Lung (tissue), 12 donors: ENCODE measurements around the gene LRWD1. TPM values are rescaled to one million over a fixed set of nuclear protein-coding genes. Genes with fewer than 3 reads are reported as not detected.

Source experiments
- ATAC-seq: fragments of 200-7000 bp; cut with Tn5 transposase; one replicate; pipeline ENCODE4 v1.9.1; 2020; ENCODE audit warnings: moderate number of reproducible peaks; ENCODE audit not compliant: insufficient read depth, low FRiP score
- DNase-seq, 3 donors: peaks; one replicate each; pipeline ENCODE4 v3.0.0-alpha.2; 2013 to 2017
- H3K27ac ChIP-seq, 2 donors: one replicate each; pipeline ENCODE4 v1.5.1; 2013; ENCODE audit warnings: mild to moderate bottlenecking in 2 of 2, moderate library complexity in 2 of 2, control low read depth in 1 of 2, inconsistent platforms in 1 of 2, low read depth in 1 of 2, low read length in 1 of 2
- H3K27me3 ChIP-seq, 3 donors: one replicate each; pipeline ENCODE4 v1.5.1; 2013; ENCODE audit warnings: low read length in 2 of 3; ENCODE audit not compliant: control insufficient read depth in 3 of 3, insufficient read depth in 3 of 3
- H3K36me3 ChIP-seq, 4 donors: one replicate each; pipeline ENCODE4 v1.5.1; 2013; ENCODE audit warnings: low read length in 4 of 4, mild to moderate bottlenecking in 1 of 4, moderate library complexity in 1 of 4; ENCODE audit not compliant: control insufficient read depth in 4 of 4, insufficient read depth in 4 of 4
- H3K4me1 ChIP-seq, 5 donors: one replicate each; pipeline ENCODE4 v1.5.1; 2013; ENCODE audit warnings: low read length in 5 of 5, mild to moderate bottlenecking in 2 of 5, moderate library complexity in 1 of 5; ENCODE audit not compliant: control insufficient read depth in 5 of 5, insufficient read depth in 5 of 5
- H3K4me3 ChIP-seq: one replicate; pipeline ENCODE4 v1.5.1; 2013; ENCODE audit warnings: mild to moderate bottlenecking, control low read depth, moderate library complexity
- H3K9ac ChIP-seq, 2 donors: one replicate each; pipeline ENCODE4 v1.5.1; 2013; ENCODE audit warnings: low read length in 2 of 2, control low read depth in 1 of 2; ENCODE audit not compliant: insufficient read depth in 1 of 2
- H3K9me3 ChIP-seq, 4 donors: one replicate each; pipeline ENCODE4 v1.5.1; 2013; ENCODE audit warnings: low read length in 3 of 4, mild to moderate bottlenecking in 1 of 4, moderate library complexity in 1 of 4; ENCODE audit not compliant: control insufficient read depth in 4 of 4, insufficient read depth in 3 of 4
- WGBS, 2 donors: extraction: QIAGEN DNeasy Blood & Tissue Kit; methylation state at CpG; one replicate each; pipeline ENCODE4 v1.1.7; 2013; 5-methylcytosine and 5-hydroxymethylcytosine counted together
- polyA plus RNA-seq, 2 donors: library from polyadenylated mRNA; stranded (reverse); fragments of 200-250 nt; gene quantifications; one replicate each; pipeline ENCODE4 v1.2.1, GENCODE V29; 2013
- total RNA-seq, 2 donors: library from RNA; depleted of rRNA in 1 of 2; stranded (reverse); fragments of >200 nt in 1 of 2; gene quantifications; one replicate each; pipeline ENCODE4 v1.2.1, GENCODE V29; 2014 to 2021
- TF ChIP-seq, protein P1 (sequence below): IDR thresholded peaks from 2 replicates; pipeline ENCODE4 v1.5.1; 2012; ENCODE audit warnings: mild to moderate bottlenecking; ENCODE audit errors: control extremely low read depth, extremely low read depth
- donor health status: control.
- donor health status: control.
- donor health status: Bipolar disorder and iron deficiency.
- donor health status: healthy.
- donor health status: DM: yes; HTN: yes; CAD: no.

LRWD1 gene
- total and polyA plus RNA-seq, 4 donors: 12.3 to 31.5 (median 25.9) TPM

DNA sequence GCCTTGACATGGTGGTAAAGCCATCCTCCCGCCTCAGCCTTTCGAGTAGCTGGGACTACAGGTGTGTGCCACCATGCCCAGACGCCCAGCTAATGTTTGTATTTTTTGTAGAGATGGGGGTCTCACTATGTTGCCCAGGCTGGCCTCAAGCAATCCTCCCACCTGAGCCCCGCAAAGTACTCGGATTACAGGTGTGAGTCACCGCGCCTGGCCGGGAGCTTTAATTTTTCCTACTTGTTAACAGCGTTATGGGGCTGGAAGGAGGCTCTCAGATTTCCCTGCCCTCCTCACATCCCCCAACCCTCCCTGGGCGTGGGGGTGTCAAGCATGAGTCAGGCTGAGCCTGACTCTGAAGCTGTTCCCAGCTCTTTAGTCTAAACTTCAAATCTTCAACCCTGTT is 8.5 kb upstream of the LRWD1 start:
- Histone ChIP-seq H3K9me3 (no peaks in the 10 kb centered on the region), H3K27ac (no peak overlapping the region), H3K4me3 (no peak overlapping the region), H3K4me1 (no peaks in the 10 kb centered on the region), H3K9ac (no peak overlapping the region), H3K27me3 (no peaks in the 10 kb centered on the region), H3K36me3 (peaks cover 0 to 34% (median 13%) of the 10 kb centered on the region in 4 donors)
- DNase-seq: no peak
- no peak for ATAC-seq
- TF ChIP-seq, protein P1, sequence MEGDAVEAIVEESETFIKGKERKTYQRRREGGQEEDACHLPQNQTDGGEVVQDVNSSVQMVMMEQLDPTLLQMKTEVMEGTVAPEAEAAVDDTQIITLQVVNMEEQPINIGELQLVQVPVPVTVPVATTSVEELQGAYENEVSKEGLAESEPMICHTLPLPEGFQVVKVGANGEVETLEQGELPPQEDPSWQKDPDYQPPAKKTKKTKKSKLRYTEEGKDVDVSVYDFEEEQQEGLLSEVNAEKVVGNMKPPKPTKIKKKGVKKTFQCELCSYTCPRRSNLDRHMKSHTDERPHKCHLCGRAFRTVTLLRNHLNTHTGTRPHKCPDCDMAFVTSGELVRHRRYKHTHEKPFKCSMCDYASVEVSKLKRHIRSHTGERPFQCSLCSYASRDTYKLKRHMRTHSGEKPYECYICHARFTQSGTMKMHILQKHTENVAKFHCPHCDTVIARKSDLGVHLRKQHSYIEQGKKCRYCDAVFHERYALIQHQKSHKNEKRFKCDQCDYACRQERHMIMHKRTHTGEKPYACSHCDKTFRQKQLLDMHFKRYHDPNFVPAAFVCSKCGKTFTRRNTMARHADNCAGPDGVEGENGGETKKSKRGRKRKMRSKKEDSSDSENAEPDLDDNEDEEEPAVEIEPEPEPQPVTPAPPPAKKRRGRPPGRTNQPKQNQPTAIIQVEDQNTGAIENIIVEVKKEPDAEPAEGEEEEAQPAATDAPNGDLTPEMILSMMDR: no peak
- WGBS, 2 donors: 92 to 97% methylated on average over 10 of the region's 10 CpGs

DNA sequence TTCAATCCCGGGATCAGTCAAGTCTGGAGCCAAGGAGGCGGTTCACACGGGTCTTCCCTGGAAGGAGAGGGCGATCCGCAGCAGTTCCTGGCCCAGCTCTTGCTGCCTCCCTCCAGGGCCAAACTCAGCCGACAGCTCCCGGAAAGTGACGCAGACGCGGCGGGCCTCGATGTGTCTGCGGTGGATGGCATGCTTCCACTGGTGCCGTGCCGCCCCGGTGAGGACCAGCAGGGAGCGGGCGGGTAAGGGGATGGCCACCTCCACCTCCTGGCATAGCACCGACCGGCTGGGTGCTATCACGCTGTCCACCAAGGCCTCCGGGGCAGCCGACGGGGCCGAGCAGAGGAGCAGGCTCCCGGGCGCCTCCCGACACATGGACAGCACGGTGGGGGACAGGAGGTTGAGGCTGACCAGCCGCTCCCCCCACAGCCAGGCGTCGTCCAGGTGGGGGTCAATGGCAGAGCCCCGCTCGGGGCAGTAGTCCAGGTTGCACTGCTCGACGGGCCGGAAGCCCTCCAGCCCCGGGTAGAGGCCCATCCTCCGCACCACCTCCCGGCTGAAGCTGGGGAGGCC is 7.3 kb upstream of the LRWD1 start:
- Histone ChIP-seq H3K4me3 (no peak overlapping the region), H3K9me3 (no peaks in the 10 kb centered on the region), H3K27ac (no peak overlapping the region), H3K9ac (no peak overlapping the region), H3K36me3 (peaks cover 0 to 34% (median 13%) of the 10 kb centered on the region in 4 donors), H3K27me3 (no peaks in the 10 kb centered on the region), H3K4me1 (no peaks in the 10 kb centered on the region)
- ATAC-seq: no peak
- TF ChIP-seq, protein P1: no peak
- no peak for DNase-seq
- WGBS, 2 donors: 95 to 97% methylated on average over 40 of the region's 40 CpGs

GRCh38 chr7:102459221-102459844 is 5.5 kb upstream of the LRWD1 start:
- H3K27me3 ChIP-seq: no peaks in the 10 kb centered on the region
- H3K4me1 ChIP-seq: peaks cover 0 to 8% (median 4%) of the 10 kb centered on the region in 5 donors
- 96 to 99% methylated on average over 22 to 24 of the region's 24 CpGs for WGBS, 2 donors
- TF ChIP-seq, protein P1: no peak
- DNase-seq (no peak), ATAC-seq (no peak)
- H3K36me3 ChIP-seq: peaks cover 0 to 34% (median 13%) of the 10 kb centered on the region in 4 donors
- H3K27ac ChIP-seq: no peak overlapping the region
- no peaks in the 10 kb centered on the region for H3K9me3 ChIP-seq
- H3K9ac ChIP-seq: no peak overlapping the region
- no peak overlapping the region for H3K4me3 ChIP-seq
